Ishikawa (cell line): ENCODE measurements around the gene VWA5B1.

Source experiments
- CEBPB ChIP-seq: IDR thresholded peaks from 2 replicates; pipeline ENCODE4 v1.6.1; 2012
- CREB1 ChIP-seq: IDR thresholded peaks from 2 replicates; pipeline ENCODE4 v1.6.1; 2012; ENCODE audit warnings: low read depth
- EGR1 ChIP-seq: IDR thresholded peaks from 2 replicates; pipeline ENCODE4 v1.6.1; 2012
- EP300 ChIP-seq: IDR thresholded peaks from 2 replicates; pipeline ENCODE4 v1.6.1; 2012; ENCODE audit warnings: borderline replicate concordance
- FOXM1 ChIP-seq: IDR thresholded peaks from 2 replicates; pipeline ENCODE4 v1.6.1; 2012; ENCODE audit warnings: low read depth, borderline replicate concordance
- NFIC ChIP-seq: IDR thresholded peaks from 2 replicates; pipeline ENCODE4 v1.6.1; 2012
- RAD21 ChIP-seq: IDR thresholded peaks from 2 replicates; pipeline ENCODE4 v1.6.1; 2012; ENCODE audit warnings: low read depth
- REST ChIP-seq: IDR thresholded peaks from 2 replicates; pipeline ENCODE4 v1.6.1; 2012; ENCODE audit warnings: low read depth, mild to moderate bottlenecking
- TAF1 ChIP-seq: IDR thresholded peaks from 2 replicates; pipeline ENCODE4 v1.6.1; 2012; ENCODE audit warnings: low read depth, mild to moderate bottlenecking
- TCF12 ChIP-seq: IDR thresholded peaks from 2 replicates; pipeline ENCODE4 v1.6.1; 2012; ENCODE audit warnings: low read depth
- TEAD4 ChIP-seq: IDR thresholded peaks from 2 replicates; pipeline ENCODE4 v1.6.1; 2012
- YY1 ChIP-seq: IDR thresholded peaks from 2 replicates; pipeline ENCODE4 v1.6.1; 2012; ENCODE audit warnings: low read depth
- ZBTB7A ChIP-seq: IDR thresholded peaks from 2 replicates; pipeline ENCODE4 v1.6.1; 2012; ENCODE audit warnings: low read depth
- TF ChIP-seq, protein P1 (sequence below): IDR thresholded peaks from 2 replicates; pipeline ENCODE4 v1.6.1; 2012
- TF ChIP-seq, protein P2 (sequence below): IDR thresholded peaks from 2 replicates; pipeline ENCODE4 v1.6.1; 2012

VWA5B1 gene

GRCh38 chr1:20355828-20356735, 65.4 kb downstream of the VWA5B1 start:
- no peak for TF ChIP-seq RAD21
- TF ChIP-seq TAF1, result no peak
- TF ChIP-seq CEBPB, result no peak
- TF ChIP-seq FOXM1, result no peak
- TF ChIP-seq TCF12, result no peak
- no peak for TF ChIP-seq CREB1
- no peak for TF ChIP-seq YY1
- TF ChIP-seq, protein P1, sequence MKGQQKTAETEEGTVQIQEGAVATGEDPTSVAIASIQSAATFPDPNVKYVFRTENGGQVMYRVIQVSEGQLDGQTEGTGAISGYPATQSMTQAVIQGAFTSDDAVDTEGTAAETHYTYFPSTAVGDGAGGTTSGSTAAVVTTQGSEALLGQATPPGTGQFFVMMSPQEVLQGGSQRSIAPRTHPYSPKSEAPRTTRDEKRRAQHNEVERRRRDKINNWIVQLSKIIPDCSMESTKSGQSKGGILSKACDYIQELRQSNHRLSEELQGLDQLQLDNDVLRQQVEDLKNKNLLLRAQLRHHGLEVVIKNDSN, result no peak
- no peak for TF ChIP-seq NFIC
- TF ChIP-seq ZBTB7A, result no peak
- TF ChIP-seq EP300, result no peak
- no peak for TF ChIP-seq REST
- TF ChIP-seq, protein P2, sequence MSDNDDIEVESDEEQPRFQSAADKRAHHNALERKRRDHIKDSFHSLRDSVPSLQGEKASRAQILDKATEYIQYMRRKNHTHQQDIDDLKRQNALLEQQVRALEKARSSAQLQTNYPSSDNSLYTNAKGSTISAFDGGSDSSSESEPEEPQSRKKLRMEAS, result no peak
- TF ChIP-seq TEAD4, result no peak
- TF ChIP-seq EGR1, result no peak

DNA sequence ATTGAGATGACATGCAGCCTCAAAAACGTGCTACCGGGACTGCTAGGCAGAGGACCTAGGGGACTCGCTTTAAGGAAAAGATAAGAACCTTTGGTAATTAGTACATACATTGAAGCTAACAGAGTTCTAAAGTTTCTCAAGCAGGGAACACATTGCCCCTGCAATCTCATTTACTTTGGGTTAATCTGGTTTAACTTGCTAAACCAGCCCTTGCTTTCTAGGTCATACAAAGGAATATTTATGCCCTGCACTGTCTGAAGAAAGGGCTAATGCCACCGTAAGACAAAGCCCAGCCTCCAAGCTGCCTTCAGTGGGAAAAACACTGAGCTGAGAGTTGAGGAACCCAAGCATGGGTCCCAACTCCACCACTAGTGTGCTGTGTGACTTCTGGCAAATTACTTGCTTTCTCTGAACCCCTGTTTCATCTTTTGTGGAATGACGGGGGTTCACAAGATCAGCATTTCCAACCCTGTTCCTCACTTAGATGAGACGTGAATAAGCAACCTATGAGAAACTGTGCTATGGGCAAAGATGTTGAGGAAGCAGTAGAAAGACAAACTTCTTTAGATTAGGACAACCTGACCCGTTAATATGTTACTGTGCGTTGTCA, 66.3 kb downstream of the VWA5B1 start:
- no peak for TF ChIP-seq FOXM1
- TF ChIP-seq, protein P2, result no peak
- no peak for TF ChIP-seq NFIC

- TF ChIP-seq REST (no peak), TEAD4 (no peak), EGR1 (no peak), FOXM1 (no peak), CEBPB (no peak)
- TF ChIP-seq, protein P1, result no peak
These were observed 67.1 kb downstream of the VWA5B1 start for GRCh38 chr1:20357796-20358195.

- no peak for TF ChIP-seq YY1
- no peak for TF ChIP-seq RAD21
- peak; percentile 49 for TF ChIP-seq NFIC
- TF ChIP-seq REST, result peak; percentile 68
- no peak for TF ChIP-seq EP300
These were observed 68.1 kb downstream of the VWA5B1 start for GRCh38 chr1:20358761-20359263.
